22Rv1 (cell line): ENCODE measurements around the gene CCDC201.

Experiments used
- H3K27ac ChIP-seq: fragments of 450-650 bp; 2 replicates; pipeline ENCODE4 v1.5.1; 2017
- ZFX ChIP-seq: fragments of 450-650 bp; IDR thresholded peaks from 2 replicates; pipeline ENCODE4 v1.6.1; 2017; ENCODE audit warnings: antibody characterized with exemption, borderline replicate concordance
- TF ChIP-seq, protein P1 (sequence below): fragments of 450-650 bp; IDR thresholded peaks from 2 replicates; pipeline ENCODE4 v1.5.1; 2017; ENCODE audit warnings: mild to moderate bottlenecking

Gene CCDC201, protein sequence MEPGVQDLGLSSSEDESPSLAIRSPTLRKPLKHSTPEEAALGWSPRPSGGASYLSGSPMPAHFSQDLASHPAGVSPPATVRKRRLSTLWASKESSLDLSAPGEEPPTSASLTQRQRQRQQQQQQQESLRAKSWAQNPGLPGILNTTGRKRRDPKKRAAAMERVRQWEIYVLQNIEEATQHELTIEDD

GRCh38 chr7:45873035-45873354, at the start of gene CCDC201:
CCDC201 (minus strand) TSS chr7:45873082; CDS start chr7:45873007, 75 bp downstream.
- no peak within 1 kb of the TSS for H3K27ac ChIP-seq
- TF ChIP-seq ZFX: no peak
- TF ChIP-seq, protein P1, sequence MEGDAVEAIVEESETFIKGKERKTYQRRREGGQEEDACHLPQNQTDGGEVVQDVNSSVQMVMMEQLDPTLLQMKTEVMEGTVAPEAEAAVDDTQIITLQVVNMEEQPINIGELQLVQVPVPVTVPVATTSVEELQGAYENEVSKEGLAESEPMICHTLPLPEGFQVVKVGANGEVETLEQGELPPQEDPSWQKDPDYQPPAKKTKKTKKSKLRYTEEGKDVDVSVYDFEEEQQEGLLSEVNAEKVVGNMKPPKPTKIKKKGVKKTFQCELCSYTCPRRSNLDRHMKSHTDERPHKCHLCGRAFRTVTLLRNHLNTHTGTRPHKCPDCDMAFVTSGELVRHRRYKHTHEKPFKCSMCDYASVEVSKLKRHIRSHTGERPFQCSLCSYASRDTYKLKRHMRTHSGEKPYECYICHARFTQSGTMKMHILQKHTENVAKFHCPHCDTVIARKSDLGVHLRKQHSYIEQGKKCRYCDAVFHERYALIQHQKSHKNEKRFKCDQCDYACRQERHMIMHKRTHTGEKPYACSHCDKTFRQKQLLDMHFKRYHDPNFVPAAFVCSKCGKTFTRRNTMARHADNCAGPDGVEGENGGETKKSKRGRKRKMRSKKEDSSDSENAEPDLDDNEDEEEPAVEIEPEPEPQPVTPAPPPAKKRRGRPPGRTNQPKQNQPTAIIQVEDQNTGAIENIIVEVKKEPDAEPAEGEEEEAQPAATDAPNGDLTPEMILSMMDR: no peak

DNA sequence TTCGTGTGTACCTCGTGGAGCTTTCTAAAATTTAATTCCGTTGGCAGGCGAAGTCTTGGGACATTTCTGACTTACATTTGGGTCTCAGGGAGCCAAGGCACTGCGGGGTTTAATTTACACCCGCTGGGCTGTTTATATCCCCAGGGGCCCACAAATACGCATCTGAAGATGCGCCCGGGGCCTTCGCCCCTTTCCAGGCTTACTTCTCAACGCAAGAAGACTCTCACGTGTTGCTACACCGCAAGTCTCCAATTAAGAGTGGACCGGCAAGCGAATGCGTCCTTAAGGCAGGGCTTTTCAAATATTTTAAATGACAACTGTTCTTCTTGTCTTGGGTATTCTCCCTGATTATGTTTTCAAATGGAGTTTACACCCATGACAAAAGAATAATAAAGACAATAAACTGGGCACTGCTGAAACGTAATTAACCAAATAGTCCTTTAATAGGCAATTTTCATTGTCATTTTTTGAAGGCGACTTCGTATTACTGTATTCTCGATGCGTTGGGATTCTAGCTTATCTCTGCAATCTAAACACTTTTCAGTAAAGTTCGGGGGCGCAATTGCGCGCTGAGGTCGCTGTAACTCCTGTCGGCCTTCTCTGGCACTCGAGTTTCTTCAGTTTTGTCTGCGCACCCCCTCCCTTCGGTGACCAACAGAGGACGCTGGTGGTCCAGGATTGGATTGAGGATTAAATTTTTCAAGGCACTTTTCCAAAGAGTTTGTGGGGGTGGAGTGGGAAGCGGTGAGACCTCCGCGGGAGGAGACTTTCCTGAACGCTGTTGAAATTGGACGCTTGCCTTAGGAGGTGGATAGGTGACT, 49.0 kb upstream of the CCDC201 start:
- H3K27ac ChIP-seq: peak overlapping the region; percentile 71

DNA sequence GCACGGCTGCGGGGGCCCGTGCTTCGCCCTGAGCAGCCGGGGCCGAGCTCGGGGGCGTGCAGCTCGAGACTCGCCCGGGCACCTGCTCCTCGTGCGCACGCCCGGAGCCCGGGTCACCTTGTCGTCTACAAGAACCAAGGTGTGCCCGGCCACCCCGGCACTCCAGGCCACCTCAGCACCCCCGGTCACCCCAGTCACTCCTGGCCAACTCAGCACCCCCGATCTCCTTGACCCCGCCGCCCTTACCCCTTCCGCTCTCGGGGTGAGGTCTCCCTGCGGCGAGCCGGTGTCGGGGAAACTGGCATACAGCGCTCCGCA, 48.5 kb upstream of the CCDC201 start:
- peak overlapping the region; percentile 71 for H3K27ac ChIP-seq
- TF ChIP-seq, protein P1: no peak
- no peak for TF ChIP-seq ZFX

More for the DNA sequence above, 49.0 kb upstream of the CCDC201 start:
- TF ChIP-seq, protein P1: peak; percentile 97
- TF ChIP-seq ZFX: no peak

DNA sequence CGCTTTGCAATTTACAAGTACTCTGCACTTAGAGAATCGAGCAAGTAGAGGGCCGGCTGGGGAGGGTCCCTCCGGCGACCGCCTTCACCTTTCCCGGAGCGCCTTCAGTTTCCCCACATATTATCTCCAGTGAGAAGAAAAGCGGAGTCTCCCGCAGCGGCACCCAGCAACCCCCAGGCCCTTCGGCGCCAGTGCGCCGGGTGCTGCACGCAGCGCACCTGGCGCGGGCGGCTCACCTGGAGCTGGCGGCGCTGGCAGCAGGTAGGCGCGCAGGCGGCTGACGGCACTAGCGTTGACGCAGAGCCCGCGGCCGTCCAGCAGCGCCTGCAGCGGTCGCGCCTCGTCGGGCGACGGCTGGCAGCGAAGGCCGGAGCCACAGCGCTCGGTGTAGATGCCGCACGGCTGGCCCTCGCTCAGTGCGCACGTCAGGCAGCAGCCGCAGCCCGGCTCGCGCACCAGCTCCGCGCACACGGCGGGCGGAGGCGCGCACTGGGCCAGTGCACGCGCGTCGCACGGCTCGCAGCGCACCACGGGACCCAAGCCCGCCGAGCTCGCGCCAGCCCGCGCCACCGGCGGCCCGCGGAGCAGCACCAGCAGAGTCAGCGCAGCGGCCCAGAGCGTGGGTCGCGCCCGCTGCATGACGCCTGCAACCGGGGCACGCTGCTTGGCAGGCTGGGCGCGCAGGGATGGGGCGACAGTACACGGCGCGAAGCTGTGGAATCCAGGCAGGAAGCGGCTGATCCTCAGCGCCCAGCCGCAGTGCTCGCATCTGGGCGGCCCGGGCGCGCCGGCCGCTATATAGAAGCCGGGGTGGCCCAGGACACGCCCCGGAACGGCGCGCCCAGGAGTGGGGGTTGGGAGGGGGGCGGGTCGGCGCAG, 47.9 kb upstream of the CCDC201 start, which contains the start of gene IGFBP3:
Gene IGFBP3, minus strand, starts transcription at position 771 of the 879 bp plus-strand sequence. Its CDS starts 132 bp downstream, at position 639.
- peak within 1 kb of the TSS; percentile 71 for H3K27ac ChIP-seq
- TF ChIP-seq ZFX: no peak
- TF ChIP-seq, protein P1: 0 out of 2 replicates have a peak, but pooled peaks have one; percentile 8

- TF ChIP-seq, protein P1: no peak
- no peak for TF ChIP-seq ZFX
- H3K27ac ChIP-seq: peak overlapping the region; percentile 71
These were observed 47.1 kb upstream of the CCDC201 start for GRCh38 chr7:45919993-45920459.

- peak overlapping the region; percentile 71; the same call in 1 of the 2 replicates for H3K27ac ChIP-seq
- TF ChIP-seq, protein P1: no peak
- TF ChIP-seq ZFX: no peak
These were observed 46.4 kb upstream of the CCDC201 start for GRCh38 chr7:45919231-45919784.
